HEK293 (cell line): Measurements from ENCODE around the gene DOCK1.
A peak's percentile ranks its signal among the peaks of the same experiment; 100 is the strongest.

Experiments
- GLI4 ChIP-seq: fragments of 450-650 bp; formaldehyde crosslinking; IDR thresholded peaks from 2 replicates; pipeline ENCODE4 v1.5.1; 2016; ENCODE audit warnings: missing biosample characterization, missing genetic modification characterization
- MZF1 ChIP-seq: fragments of 450-650 bp; formaldehyde crosslinking; IDR thresholded peaks from 2 replicates; pipeline ENCODE4 v1.5.1; 2017; ENCODE audit warnings: missing biosample characterization, missing genetic modification characterization, borderline replicate concordance
- SP2 ChIP-seq: fragments of 450-650 bp; formaldehyde crosslinking; IDR thresholded peaks from 2 replicates; pipeline ENCODE4 v1.5.1; 2016; ENCODE audit warnings: missing biosample characterization, missing genetic modification characterization
- SP3 ChIP-seq: fragments of 450-650 bp; formaldehyde crosslinking; IDR thresholded peaks from 2 replicates; pipeline ENCODE4 v1.5.1; 2016; ENCODE audit warnings: missing biosample characterization, missing genetic modification characterization
- ZNF10 ChIP-seq: fragments of 450-650 bp; formaldehyde crosslinking; IDR thresholded peaks from 2 replicates; pipeline ENCODE4 v1.5.1; 2017; ENCODE audit warnings: missing biosample characterization, missing genetic modification characterization
- ZNF2 ChIP-seq: fragments of 450-650 bp; formaldehyde crosslinking; IDR thresholded peaks from 2 replicates; pipeline ENCODE4 v1.5.1; 2016; ENCODE audit warnings: missing biosample characterization, missing genetic modification characterization
- ZNF266 ChIP-seq: fragments of 450-650 bp; formaldehyde crosslinking; IDR thresholded peaks from 2 replicates; pipeline ENCODE4 v1.5.1; 2016; ENCODE audit warnings: missing biosample characterization, missing genetic modification characterization, low read depth
- ZNF292 ChIP-seq: fragments of 450-650 bp; formaldehyde crosslinking; IDR thresholded peaks from 2 replicates; pipeline ENCODE4 v1.5.1; 2016; ENCODE audit warnings: low read depth, missing biosample characterization, missing genetic modification characterization, borderline replicate concordance
- ZNF394 ChIP-seq: fragments of 450-650 bp; formaldehyde crosslinking; IDR thresholded peaks from 2 replicates; pipeline ENCODE4 v1.5.1; 2016; ENCODE audit warnings: missing biosample characterization, missing genetic modification characterization, mild to moderate bottlenecking, moderate library complexity, borderline replicate concordance
- ZNF433 ChIP-seq: fragments of 450-650 bp; formaldehyde crosslinking; IDR thresholded peaks from 2 replicates; pipeline ENCODE4 v1.5.1; 2016; ENCODE audit warnings: missing biosample characterization, missing genetic modification characterization, low read depth
- ZNF48 ChIP-seq: fragments of 450-650 bp; formaldehyde crosslinking; IDR thresholded peaks from 2 replicates; pipeline ENCODE4 v1.5.1; 2016; ENCODE audit warnings: missing biosample characterization, missing genetic modification characterization
- ZNF510 ChIP-seq: fragments of 450-650 bp; formaldehyde crosslinking; IDR thresholded peaks from 2 replicates; pipeline ENCODE4 v1.5.1; 2018; ENCODE audit warnings: mild to moderate bottlenecking, missing genetic modification characterization, missing biosample characterization; ENCODE audit not compliant: insufficient replicate concordance
- ZNF596 ChIP-seq: fragments of 450-650 bp; IDR thresholded peaks from 2 replicates; pipeline ENCODE4 v1.5.0; 2018; ENCODE audit warnings: missing biosample characterization, mild to moderate bottlenecking, missing genetic modification characterization, moderate library complexity
- ZNF621 ChIP-seq: fragments of 450-650 bp; formaldehyde crosslinking; IDR thresholded peaks from 2 replicates; pipeline ENCODE4 v1.5.1; 2017; ENCODE audit warnings: missing biosample characterization, missing genetic modification characterization
- ZNF677 ChIP-seq: fragments of 450-650 bp; IDR thresholded peaks from 2 replicates; pipeline ENCODE4 v1.5.0; 2018; ENCODE audit warnings: missing biosample characterization, mild to moderate bottlenecking, missing genetic modification characterization, moderate library complexity
- ZNF792 ChIP-seq: fragments of 450-650 bp; formaldehyde crosslinking; IDR thresholded peaks from 2 replicates; pipeline ENCODE4 v1.5.1; 2016; ENCODE audit warnings: missing biosample characterization, missing genetic modification characterization
- ZSCAN30 ChIP-seq: fragments of 450-650 bp; IDR thresholded peaks from 2 replicates; pipeline ENCODE4 v1.5.1; 2018; ENCODE audit warnings: missing biosample characterization, mild to moderate bottlenecking, missing genetic modification characterization, moderate library complexity
- TF ChIP-seq, protein P1 (sequence below): fragments of 450-650 bp; formaldehyde crosslinking; IDR thresholded peaks from 2 replicates; pipeline ENCODE4 v1.5.1; 2016; ENCODE audit warnings: missing biosample characterization, missing genetic modification characterization
- TF ChIP-seq, protein P2 (sequence below): fragments of 450-650 bp; formaldehyde crosslinking; conservative IDR thresholded peaks from 2 replicates; pipeline ENCODE4 v1.5.1; 2016; ENCODE audit warnings: low read depth, missing biosample characterization, missing genetic modification characterization
- TF ChIP-seq, protein P3 (sequence below): fragments of 450-650 bp; formaldehyde crosslinking; IDR thresholded peaks from 2 replicates; pipeline ENCODE4 v1.5.1; 2017; ENCODE audit warnings: missing biosample characterization, missing genetic modification characterization
- TF ChIP-seq, protein P4 (sequence below): fragments of 450-650 bp; formaldehyde crosslinking; IDR thresholded peaks from 2 replicates; pipeline ENCODE4 v1.5.1; 2017; ENCODE audit warnings: missing biosample characterization, missing genetic modification characterization
- TF ChIP-seq, protein P5 (sequence below): fragments of 450-650 bp; formaldehyde crosslinking; IDR thresholded peaks from 2 replicates; pipeline ENCODE4 v1.5.1; 2016; ENCODE audit warnings: missing biosample characterization, missing genetic modification characterization

The DOCK1 gene

DNA sequence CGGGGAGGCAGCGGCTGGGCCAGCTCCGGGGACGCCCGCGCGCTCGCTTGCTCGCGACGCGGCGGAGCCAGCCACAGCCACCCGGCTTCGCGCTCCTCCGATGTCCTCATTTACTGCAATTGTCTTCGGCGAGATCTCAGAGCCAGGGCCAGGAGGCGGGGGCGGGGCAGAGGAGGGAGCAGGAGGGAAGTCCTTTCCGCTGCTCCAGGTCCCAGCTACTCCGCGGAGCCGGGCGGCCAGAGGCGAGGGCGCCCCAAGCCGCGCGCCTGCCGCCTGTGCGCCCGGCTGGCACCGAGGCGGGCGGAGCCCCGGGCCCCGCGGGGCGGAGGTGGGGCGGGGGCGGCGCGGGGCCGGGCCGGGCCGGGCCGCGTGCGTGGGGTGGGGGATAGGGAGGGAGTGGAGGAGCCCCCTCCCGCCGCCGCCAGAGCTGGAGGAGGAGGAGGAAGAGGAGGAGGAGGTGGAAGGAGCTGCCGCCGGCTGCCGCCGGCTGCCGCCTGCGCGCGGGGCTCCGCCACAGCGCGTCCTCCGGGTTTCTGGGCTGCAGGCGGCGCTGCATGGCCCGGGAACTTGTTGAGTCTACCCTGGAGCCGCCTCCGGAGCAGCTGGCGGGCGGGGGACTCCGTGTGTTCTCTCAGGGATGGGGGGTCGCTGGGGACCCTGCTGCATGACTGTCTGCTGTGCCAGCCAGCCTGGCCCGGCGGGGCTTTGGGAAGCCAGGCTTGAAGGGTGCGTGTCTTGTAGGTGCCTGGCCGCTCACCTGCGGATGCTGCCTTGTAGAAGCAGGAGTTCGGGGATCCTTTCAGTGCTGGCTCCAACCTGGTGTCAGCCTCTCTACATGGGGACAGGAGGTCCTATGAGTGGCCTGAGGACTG lies 291.3 kb downstream of the DOCK1 start, which contains the start of gene INSYN2A (continued):
- TF ChIP-seq, protein P1, sequence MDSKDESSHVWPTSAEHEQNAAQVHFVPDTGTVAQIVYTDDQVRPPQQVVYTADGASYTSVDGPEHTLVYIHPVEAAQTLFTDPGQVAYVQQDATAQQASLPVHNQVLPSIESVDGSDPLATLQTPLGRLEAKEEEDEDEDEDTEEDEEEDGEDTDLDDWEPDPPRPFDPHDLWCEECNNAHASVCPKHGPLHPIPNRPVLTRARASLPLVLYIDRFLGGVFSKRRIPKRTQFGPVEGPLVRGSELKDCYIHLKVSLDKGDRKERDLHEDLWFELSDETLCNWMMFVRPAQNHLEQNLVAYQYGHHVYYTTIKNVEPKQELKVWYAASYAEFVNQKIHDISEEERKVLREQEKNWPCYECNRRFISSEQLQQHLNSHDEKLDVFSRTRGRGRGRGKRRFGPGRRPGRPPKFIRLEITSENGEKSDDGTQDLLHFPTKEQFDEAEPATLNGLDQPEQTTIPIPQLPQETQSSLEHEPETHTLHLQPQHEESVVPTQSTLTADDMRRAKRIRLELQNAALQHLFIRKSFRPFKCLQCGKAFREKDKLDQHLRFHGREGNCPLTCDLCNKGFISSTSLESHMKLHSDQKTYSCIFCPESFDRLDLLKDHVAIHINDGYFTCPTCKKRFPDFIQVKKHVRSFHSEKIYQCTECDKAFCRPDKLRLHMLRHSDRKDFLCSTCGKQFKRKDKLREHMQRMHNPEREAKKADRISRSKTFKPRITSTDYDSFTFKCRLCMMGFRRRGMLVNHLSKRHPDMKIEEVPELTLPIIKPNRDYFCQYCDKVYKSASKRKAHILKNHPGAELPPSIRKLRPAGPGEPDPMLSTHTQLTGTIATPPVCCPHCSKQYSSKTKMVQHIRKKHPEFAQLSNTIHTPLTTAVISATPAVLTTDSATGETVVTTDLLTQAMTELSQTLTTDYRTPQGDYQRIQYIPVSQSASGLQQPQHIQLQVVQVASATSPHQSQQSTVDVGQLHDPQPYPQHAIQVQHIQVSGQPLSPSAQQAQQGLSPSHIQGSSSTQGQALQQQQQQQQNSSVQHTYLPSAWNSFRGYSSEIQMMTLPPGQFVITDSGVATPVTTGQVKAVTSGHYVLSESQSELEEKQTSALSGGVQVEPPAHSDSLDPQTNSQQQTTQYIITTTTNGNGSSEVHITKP (tag by site-specific recombination): no peak
- no peak for TF ChIP-seq ZNF792
- no peak for TF ChIP-seq ZNF292 (tag by site-specific recombination)
- no peak for TF ChIP-seq ZNF10 (tag by site-specific recombination)
- no peak for TF ChIP-seq MZF1 (tag by site-specific recombination)
- TF ChIP-seq ZNF510 (tag by site-specific recombination): no peak
- no peak for TF ChIP-seq GLI4 (tag by site-specific recombination)
- TF ChIP-seq ZNF596: no peak
- peak; percentile 84 for TF ChIP-seq ZNF394 (tag by site-specific recombination)
- TF ChIP-seq, protein P2, sequence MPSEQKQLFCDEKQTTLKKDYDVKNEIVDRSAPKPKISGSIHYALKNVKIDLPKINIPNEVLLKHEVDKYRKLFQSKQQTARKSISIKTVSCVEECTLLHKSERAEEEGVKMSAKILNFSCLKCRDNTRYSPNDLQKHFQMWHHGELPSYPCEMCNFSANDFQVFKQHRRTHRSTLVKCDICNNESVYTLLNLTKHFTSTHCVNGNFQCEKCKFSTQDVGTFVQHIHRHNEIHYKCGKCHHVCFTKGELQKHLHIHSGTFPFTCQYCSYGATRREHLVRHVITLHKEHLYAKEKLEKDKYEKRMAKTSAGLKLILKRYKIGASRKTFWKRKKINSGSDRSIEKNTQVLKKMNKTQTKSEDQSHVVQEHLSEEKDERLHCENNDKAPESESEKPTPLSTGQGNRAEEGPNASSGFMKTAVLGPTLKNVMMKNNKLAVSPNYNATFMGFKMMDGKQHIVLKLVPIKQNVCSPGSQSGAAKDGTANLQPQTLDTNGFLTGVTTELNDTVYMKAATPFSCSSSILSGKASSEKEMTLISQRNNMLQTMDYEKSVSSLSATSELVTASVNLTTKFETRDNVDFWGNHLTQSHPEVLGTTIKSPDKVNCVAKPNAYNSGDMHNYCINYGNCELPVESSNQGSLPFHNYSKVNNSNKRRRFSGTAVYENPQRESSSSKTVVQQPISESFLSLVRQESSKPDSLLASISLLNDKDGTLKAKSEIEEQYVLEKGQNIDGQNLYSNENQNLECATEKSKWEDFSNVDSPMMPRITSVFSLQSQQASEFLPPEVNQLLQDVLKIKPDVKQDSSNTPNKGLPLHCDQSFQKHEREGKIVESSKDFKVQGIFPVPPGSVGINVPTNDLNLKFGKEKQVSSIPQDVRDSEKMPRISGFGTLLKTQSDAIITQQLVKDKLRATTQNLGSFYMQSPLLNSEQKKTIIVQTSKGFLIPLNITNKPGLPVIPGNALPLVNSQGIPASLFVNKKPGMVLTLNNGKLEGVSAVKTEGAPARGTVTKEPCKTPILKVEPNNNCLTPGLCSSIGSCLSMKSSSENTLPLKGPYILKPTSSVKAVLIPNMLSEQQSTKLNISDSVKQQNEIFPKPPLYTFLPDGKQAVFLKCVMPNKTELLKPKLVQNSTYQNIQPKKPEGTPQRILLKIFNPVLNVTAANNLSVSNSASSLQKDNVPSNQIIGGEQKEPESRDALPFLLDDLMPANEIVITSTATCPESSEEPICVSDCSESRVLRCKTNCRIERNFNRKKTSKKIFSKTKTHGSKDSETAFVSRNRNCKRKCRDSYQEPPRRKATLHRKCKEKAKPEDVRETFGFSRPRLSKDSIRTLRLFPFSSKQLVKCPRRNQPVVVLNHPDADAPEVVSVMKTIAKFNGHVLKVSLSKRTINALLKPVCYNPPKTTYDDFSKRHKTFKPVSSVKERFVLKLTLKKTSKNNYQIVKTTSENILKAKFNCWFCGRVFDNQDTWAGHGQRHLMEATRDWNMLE (tag by site-specific recombination): no peak
- no peak for TF ChIP-seq ZNF677 (tag by site-specific recombination)
- TF ChIP-seq, protein P3, sequence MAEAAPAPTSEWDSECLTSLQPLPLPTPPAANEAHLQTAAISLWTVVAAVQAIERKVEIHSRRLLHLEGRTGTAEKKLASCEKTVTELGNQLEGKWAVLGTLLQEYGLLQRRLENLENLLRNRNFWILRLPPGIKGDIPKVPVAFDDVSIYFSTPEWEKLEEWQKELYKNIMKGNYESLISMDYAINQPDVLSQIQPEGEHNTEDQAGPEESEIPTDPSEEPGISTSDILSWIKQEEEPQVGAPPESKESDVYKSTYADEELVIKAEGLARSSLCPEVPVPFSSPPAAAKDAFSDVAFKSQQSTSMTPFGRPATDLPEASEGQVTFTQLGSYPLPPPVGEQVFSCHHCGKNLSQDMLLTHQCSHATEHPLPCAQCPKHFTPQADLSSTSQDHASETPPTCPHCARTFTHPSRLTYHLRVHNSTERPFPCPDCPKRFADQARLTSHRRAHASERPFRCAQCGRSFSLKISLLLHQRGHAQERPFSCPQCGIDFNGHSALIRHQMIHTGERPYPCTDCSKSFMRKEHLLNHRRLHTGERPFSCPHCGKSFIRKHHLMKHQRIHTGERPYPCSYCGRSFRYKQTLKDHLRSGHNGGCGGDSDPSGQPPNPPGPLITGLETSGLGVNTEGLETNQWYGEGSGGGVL: peak; percentile 75
- TF ChIP-seq ZNF2 (tag by site-specific recombination): no peak
- no peak for TF ChIP-seq ZNF433
- TF ChIP-seq, protein P4, sequence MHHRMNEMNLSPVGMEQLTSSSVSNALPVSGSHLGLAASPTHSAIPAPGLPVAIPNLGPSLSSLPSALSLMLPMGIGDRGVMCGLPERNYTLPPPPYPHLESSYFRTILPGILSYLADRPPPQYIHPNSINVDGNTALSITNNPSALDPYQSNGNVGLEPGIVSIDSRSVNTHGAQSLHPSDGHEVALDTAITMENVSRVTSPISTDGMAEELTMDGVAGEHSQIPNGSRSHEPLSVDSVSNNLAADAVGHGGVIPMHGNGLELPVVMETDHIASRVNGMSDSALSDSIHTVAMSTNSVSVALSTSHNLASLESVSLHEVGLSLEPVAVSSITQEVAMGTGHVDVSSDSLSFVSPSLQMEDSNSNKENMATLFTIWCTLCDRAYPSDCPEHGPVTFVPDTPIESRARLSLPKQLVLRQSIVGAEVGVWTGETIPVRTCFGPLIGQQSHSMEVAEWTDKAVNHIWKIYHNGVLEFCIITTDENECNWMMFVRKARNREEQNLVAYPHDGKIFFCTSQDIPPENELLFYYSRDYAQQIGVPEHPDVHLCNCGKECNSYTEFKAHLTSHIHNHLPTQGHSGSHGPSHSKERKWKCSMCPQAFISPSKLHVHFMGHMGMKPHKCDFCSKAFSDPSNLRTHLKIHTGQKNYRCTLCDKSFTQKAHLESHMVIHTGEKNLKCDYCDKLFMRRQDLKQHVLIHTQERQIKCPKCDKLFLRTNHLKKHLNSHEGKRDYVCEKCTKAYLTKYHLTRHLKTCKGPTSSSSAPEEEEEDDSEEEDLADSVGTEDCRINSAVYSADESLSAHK (tag by site-specific recombination): no peak
- no peak for TF ChIP-seq ZNF621
- TF ChIP-seq ZSCAN30 (tag by site-specific recombination): no peak
- TF ChIP-seq, protein P5, sequence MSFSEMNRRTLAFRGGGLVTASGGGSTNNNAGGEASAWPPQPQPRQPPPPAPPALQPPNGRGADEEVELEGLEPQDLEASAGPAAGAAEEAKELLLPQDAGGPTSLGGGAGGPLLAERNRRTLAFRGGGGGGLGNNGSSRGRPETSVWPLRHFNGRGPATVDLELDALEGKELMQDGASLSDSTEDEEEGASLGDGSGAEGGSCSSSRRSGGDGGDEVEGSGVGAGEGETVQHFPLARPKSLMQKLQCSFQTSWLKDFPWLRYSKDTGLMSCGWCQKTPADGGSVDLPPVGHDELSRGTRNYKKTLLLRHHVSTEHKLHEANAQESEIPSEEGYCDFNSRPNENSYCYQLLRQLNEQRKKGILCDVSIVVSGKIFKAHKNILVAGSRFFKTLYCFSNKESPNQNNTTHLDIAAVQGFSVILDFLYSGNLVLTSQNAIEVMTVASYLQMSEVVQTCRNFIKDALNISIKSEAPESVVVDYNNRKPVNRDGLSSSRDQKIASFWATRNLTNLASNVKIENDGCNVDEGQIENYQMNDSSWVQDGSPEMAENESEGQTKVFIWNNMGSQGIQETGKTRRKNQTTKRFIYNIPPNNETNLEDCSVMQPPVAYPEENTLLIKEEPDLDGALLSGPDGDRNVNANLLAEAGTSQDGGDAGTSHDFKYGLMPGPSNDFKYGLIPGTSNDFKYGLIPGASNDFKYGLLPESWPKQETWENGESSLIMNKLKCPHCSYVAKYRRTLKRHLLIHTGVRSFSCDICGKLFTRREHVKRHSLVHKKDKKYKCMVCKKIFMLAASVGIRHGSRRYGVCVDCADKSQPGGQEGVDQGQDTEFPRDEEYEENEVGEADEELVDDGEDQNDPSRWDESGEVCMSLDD: no peak
- no peak for TF ChIP-seq SP3
- no peak for TF ChIP-seq SP2 (tag by site-specific recombination)
- TF ChIP-seq ZNF48 (tag by site-specific recombination): no peak
- TF ChIP-seq ZNF266 (tag by site-specific recombination): no peak
